Right kidney (tissue), 1 donor: ENCODE measurements around the gene SAPCD1.
"Not testable (repeated sequence)": the region's sequence is repeated elsewhere in the genome, so short reads cannot be mapped to it uniquely, and the experiment has no call there.

Experiments used
- DNase-seq: peaks from one replicate; pipeline ENCODE4 v3.0.0-alpha.2; 2016

Gene SAPCD1

GRCh38 chr6:31801031-31801927 is 38.8 kb downstream of the SAPCD1 start:
- DNase-seq = not testable (repeated sequence)

DNA sequence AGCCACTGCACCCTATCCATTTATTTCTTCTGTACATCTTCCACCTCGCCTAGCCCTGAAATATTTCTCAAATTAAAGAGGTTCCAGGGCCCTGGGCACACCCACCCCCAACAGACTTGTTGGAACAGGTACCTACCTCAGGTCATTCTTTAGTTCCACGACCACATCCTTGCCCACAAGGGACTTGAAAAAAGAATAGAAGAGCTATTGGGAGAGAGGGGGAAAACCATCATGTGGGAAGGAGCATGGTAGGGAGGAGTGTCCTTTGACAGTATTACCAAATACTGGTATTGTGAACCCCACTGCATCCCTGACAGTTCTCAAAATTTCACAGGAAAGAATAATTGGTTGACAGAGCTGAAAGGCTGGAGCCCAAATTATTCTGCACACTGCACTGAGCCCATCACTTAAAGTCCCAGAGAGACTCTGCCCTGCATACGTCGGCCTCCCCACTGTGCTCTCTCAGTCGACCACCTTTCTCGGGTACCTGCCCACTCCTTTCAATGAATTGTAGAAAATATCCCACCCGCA is 43.5 kb downstream of the SAPCD1 start:
- DNase-seq = no peak

DNA sequence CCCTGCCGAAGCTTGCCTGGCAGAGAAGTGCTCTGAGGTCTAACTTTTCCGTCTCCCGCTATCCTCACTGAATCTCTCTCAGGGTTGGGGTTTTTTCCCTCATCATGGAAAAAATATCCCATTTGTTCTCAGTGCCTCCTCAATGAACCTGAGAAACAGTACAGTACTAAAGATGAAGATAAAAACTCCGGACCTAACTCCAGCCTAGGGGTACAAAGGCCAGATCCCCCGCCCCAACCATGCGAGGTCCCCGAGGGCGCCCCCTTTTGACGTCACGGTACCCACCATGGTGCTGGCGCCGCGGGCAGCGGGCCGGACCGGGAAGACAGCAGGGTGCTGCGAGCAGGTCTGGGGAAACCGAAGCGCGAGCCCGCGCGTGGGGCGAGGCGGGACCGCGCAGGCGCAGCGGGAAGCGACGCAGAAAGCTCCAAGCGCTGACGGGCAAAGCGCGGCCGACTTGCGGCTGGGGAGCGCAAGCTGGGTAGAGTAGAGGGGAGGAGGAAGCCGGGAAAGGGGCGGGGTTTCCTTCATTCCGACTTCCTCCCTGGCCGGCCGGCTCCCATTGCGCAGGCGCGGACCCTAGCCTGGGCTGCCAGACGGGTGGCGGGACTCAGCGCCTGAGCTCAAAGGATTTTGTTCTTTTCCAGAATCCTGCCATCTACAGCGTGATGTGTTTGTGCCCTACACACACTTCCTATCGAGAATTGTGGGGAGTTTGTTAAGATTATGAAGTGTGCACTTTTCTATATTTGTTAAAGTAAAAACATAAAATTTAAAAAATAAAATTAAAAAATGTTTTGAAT is 44.2 kb downstream of the SAPCD1 start, which contains the start of gene LSM2:
Gene LSM2, minus strand, starts transcription at position 497 of the 803 bp plus-strand sequence. Its CDS starts 209 bp downstream, at position 288.
- peak; percentile 97 for DNase-seq

GRCh38 chr6:31808599-31808998 is 46.1 kb downstream of the SAPCD1 start:
- DNase-seq = not testable (repeated sequence)

DNA sequence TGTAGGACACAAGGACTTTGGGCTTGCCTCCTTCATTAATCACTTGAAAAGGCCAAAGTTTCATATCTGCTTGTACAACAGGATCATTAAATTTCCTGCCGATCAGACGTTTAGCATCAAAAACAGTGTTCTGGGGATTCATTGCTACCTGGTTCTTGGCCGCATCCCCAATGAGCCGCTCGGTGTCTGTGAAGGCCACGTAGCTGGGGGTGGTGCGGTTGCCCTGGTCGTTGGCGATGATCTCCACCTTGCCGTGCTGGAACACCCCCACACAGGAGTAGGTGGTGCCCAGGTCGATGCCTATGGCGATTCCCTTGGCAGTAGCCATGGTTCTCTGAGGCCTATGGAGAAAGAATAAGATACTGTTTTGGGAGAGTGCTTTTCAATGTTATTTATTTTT is 49.2 kb downstream of the SAPCD1 start:
- DNase-seq = no peak

- no peak for DNase-seq
These were observed 51.0 kb downstream of the SAPCD1 start for GRCh38 chr6:31813465-31813849.
